Caco-2 (cell line): Measurements from ENCODE around the gene FTCDNL1. TPM values are rescaled to one million over a fixed set of nuclear protein-coding genes. Genes with fewer than 3 reads are reported as not detected.

Source experiments
- BruUV-seq: library from RNA; stranded (reverse); fragments of 400-500 nt; replicated peaks from 2 replicates; lab custom pipeline; 2021; lab: Mats Ljungman, UMichigan
- CTCF ChIA-PET: fragments of 300-600 bp; sonication (Branson Sonifier 250); formaldehyde crosslinking; loops from one replicate; lab custom pipeline; 2022; ENCODE audit warnings: antibody characterized with exemption; lab: Charles Lee
- POLR2A ChIA-PET: fragments of 300-600 bp; sonication (Branson Sonifier 250); formaldehyde crosslinking; loops from one replicate; lab custom pipeline; 2022; ENCODE audit warnings: antibody characterized with exemption; lab: Charles Lee
- DNase-seq, 2 experiments: peaks; one replicate each; pipeline versions ENCODE4 v3.0.0 to v3.0.0-alpha.2; 2020 to 2022
- H3K27me3 ChIP-seq: replicated peaks from 2 replicates; pipeline ENCODE4 v1.6.0; 2011; ENCODE audit warnings: low read length; ENCODE audit not compliant: control insufficient read depth, insufficient read depth
- H3K36me3 ChIP-seq: 2 replicates; pipeline ENCODE4 v1.5.1; 2011; ENCODE audit warnings: low read length; ENCODE audit not compliant: control insufficient read depth, insufficient read depth
- H3K4me1 ChIP-seq: fragments of 250-450 bp; sonication (Bioruptor Pico); 2 replicates; pipeline ENCODE4 v1.5.1; 2020; ENCODE audit warnings: mild to moderate bottlenecking
- H3K4me3 ChIP-seq: 2 replicates; pipeline ENCODE4 v1.5.1; 2011; ENCODE audit warnings: low read depth, mild to moderate bottlenecking, control low read depth, low read length
- H3K9me3 ChIP-seq: fragments of 250-450 bp; sonication (Bioruptor Pico); 2 replicates; pipeline ENCODE4 v1.5.1; 2020; ENCODE audit warnings: mild to moderate bottlenecking, moderate library complexity
- H3K27ac Mint-ChIP-seq: one replicate; pipeline ENCODE4 v1.8.0; 2022; ENCODE audit warnings: mixed read lengths; ENCODE audit not compliant: unreplicated experiment
- H3K27me3 Mint-ChIP-seq: one replicate; pipeline ENCODE4 v1.8.0; 2022; ENCODE audit warnings: mixed read lengths; ENCODE audit not compliant: insufficient read depth, unreplicated experiment
- H3K36me3 Mint-ChIP-seq: one replicate; pipeline ENCODE4 v1.8.0; 2022; ENCODE audit warnings: mild to moderate bottlenecking, mixed read lengths; ENCODE audit not compliant: insufficient read depth, unreplicated experiment
- H3K4me1 Mint-ChIP-seq: one replicate; pipeline ENCODE4 v1.8.0; 2022; ENCODE audit warnings: low read depth, mixed read lengths; ENCODE audit not compliant: unreplicated experiment
- H3K4me3 Mint-ChIP-seq: one replicate; pipeline ENCODE4 v1.8.0; 2022; ENCODE audit warnings: mild to moderate bottlenecking, moderate library complexity, mixed read lengths; ENCODE audit not compliant: unreplicated experiment
- H3K9me3 Mint-ChIP-seq: one replicate; pipeline ENCODE4 v1.8.0; 2022; ENCODE audit warnings: mixed read lengths; ENCODE audit not compliant: unreplicated experiment
- intact Hi-C: fragments of 100-400 bp; cut with micrococcal nuclease; formaldehyde crosslinking; loops from one replicate; pipeline ENCODE4 v1.10.0; 2022; ENCODE audit not compliant: unreplicated experiment
- total RNA-seq: library from RNA; stranded (reverse); gene quantifications from 2 replicates; pipeline ENCODE4 v1.2.3, GENCODE V29; 2022
- TF ChIP-seq, protein P1 (sequence below), 2 experiments: fragments of 200-600 bp in 1 of 2; IDR thresholded peaks; 1 replicate in 1 of 2; 2 replicates in 1 of 2; pipeline versions ENCODE4 v1.5.1 to v1.8.0; 2011 to 2022; ENCODE audit warnings: antibody characterized with exemption in 1 of 2, control low read depth in 1 of 2, inconsistent platforms in 1 of 2, low read depth in 1 of 2, low read length in 1 of 2, mild to moderate bottlenecking in 1 of 2, moderate library complexity in 1 of 2; ENCODE audit not compliant: insufficient read depth in 1 of 2, severe bottlenecking in 1 of 2, unreplicated experiment in 1 of 2

The FTCDNL1 gene
- total RNA-seq, 1 experiment from 2014 or later, result 0.68 TPM

DNA sequence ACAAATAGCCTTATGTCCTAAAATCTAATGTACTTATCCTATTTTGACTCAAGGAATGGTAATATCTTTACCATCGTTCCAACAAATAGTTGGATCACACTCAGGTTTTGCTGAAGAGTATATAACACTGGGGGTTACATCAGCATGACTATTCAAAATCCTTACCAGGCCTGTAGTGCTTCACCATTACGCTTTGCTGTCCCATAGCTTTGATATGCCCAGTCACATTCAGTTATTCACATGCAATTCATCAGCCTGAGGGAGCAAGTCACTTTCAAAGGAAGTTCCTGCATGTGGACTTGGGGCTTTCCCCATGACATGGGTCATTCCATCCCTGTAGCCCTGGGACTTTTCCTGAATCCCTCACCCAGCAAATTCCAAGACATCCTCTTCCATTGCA lies 39.6 kb downstream of the FTCDNL1 start:
- Mint-ChIP-seq H3K36me3 (no peaks in the 10 kb centered on the region), H3K27me3 (peaks cover 3% of the 10 kb centered on the region), H3K4me1 (no peaks in the 10 kb centered on the region), H3K9me3 (no peaks in the 10 kb centered on the region), H3K27ac (no peak overlapping the region), H3K4me3 (no peak overlapping the region)
- BruUV-seq, result no TSS peak
- no peaks in the 10 kb centered on the region for H3K27me3 ChIP-seq
- no peaks in the 10 kb centered on the region for H3K4me1 ChIP-seq
- POLR2A ChIA-PET, result no interaction called here
- intact Hi-C loops, result no loop called here
- no peak overlapping the region for H3K4me3 ChIP-seq
- H3K36me3 ChIP-seq, result no peaks in the 10 kb centered on the region
- DNase-seq, result no peak
- TF ChIP-seq, protein P1, sequence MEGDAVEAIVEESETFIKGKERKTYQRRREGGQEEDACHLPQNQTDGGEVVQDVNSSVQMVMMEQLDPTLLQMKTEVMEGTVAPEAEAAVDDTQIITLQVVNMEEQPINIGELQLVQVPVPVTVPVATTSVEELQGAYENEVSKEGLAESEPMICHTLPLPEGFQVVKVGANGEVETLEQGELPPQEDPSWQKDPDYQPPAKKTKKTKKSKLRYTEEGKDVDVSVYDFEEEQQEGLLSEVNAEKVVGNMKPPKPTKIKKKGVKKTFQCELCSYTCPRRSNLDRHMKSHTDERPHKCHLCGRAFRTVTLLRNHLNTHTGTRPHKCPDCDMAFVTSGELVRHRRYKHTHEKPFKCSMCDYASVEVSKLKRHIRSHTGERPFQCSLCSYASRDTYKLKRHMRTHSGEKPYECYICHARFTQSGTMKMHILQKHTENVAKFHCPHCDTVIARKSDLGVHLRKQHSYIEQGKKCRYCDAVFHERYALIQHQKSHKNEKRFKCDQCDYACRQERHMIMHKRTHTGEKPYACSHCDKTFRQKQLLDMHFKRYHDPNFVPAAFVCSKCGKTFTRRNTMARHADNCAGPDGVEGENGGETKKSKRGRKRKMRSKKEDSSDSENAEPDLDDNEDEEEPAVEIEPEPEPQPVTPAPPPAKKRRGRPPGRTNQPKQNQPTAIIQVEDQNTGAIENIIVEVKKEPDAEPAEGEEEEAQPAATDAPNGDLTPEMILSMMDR (IDR thresholded peaks at IDR 0.05; ENCODE audit: insufficient read depth in 1 of 2, low read depth in 1 of 2, low read length in 1 of 2, severe bottlenecking in 1 of 2, unreplicated experiment in 1 of 2), result no peak
- H3K9me3 ChIP-seq, result peaks cover 7% of the 10 kb centered on the region; the same call in 1 of the 2 replicates
- CTCF ChIA-PET, result no interaction called here

DNA sequence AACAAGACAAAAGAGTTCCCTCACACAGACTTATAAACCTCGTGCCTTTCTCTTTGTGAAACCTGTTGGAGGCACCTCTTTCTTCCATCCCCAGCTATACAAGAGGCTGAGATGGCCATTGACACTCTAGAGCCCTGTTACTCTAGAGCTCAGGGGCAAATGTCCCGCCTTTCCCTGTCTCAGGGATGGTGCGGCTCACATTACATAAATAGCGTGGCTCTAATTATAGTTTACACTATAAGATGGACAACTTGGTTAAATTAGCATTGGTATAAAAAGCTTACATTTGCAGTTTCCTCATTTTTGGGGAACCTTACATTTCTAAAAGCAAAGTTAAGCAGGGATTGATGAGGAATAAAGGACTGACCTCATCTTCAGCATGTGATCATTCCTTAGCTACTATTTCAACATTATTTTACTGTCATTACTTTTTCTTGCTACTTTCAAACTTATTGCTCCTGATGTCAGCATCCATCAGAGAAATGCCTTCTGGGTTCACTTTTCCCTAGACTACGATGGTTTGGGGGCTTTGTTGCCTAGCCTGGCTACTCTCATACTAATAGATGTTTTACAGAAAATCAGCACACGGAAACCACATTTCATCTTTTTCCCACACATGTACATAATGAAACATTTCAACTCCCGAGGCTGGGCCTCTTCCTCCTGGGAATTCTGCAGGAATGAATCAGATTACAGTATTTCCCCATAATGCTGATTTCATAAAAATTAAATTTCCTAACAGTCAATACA lies 40.4 kb downstream of the FTCDNL1 start:
- POLR2A ChIA-PET, result no interaction called here
- intact Hi-C loops, result no loop called here
- H3K4me3 ChIP-seq, result no peak overlapping the region
- TF ChIP-seq, protein P1 (IDR thresholded peaks at IDR 0.05; ENCODE audit: insufficient read depth in 1 of 2, low read depth in 1 of 2, low read length in 1 of 2, severe bottlenecking in 1 of 2, unreplicated experiment in 1 of 2), result no peak
- Mint-ChIP-seq H3K27me3 (peaks cover 3% of the 10 kb centered on the region), H3K27ac (no peak overlapping the region), H3K36me3 (no peaks in the 10 kb centered on the region), H3K4me1 (no peaks in the 10 kb centered on the region), H3K9me3 (no peaks in the 10 kb centered on the region), H3K4me3 (no peak overlapping the region)
- no peaks in the 10 kb centered on the region for H3K27me3 ChIP-seq
- no TSS peak for BruUV-seq
- CTCF ChIA-PET, result no interaction called here
- H3K4me1 ChIP-seq, result no peaks in the 10 kb centered on the region
- H3K36me3 ChIP-seq, result no peaks in the 10 kb centered on the region
- peaks cover 7% of the 10 kb centered on the region; the same call in 1 of the 2 replicates for H3K9me3 ChIP-seq
- no peak for DNase-seq

- H3K4me3 Mint-ChIP-seq, result no peak overlapping the region
- no peaks in the 10 kb centered on the region for H3K4me1 ChIP-seq
- TF ChIP-seq, protein P1 (IDR thresholded peaks at IDR 0.05; ENCODE audit: insufficient read depth in 1 of 2, low read depth in 1 of 2, low read length in 1 of 2, severe bottlenecking in 1 of 2, unreplicated experiment in 1 of 2), result no peak
- no peak overlapping the region for H3K27ac Mint-ChIP-seq
- DNase-seq, result no peak
- H3K4me3 ChIP-seq, result no peak overlapping the region
- H3K36me3 ChIP-seq, result no peaks in the 10 kb centered on the region
- BruUV-seq, result no TSS peak
- ChIA-PET POLR2A (no interaction called here), CTCF (no interaction called here)
- H3K27me3 Mint-ChIP-seq, result peaks cover 3% of the 10 kb centered on the region
- H3K36me3 Mint-ChIP-seq, result no peaks in the 10 kb centered on the region
- intact Hi-C loops, result no loop called here
- peaks cover 7% of the 10 kb centered on the region; the same call in 1 of the 2 replicates for H3K9me3 ChIP-seq
- H3K27me3 ChIP-seq, result no peaks in the 10 kb centered on the region
- H3K4me1 Mint-ChIP-seq, result no peaks in the 10 kb centered on the region
- no peaks in the 10 kb centered on the region for H3K9me3 Mint-ChIP-seq
These were observed 43.0 kb downstream of the FTCDNL1 start for GRCh38 chr2:199807966-199808365.
